ENCODE results near the gene PSMD11.

PSMD11 gene

GRCh38 chr17:32491371-32492263, 47.3 kb downstream of the PSMD11 start:
- DNase-seq = no peak

GRCh38 chr17:32492264-32492589, 47.9 kb downstream of the PSMD11 start:
- DNase-seq = no peak

GRCh38 chr17:32492648-32493289, 48.5 kb downstream of the PSMD11 start:
- DNase-seq = no peak

- DNase-seq = no peak
Observed at GRCh38 chr17:32493571-32493970, 49.3 kb downstream of the PSMD11 start.

- no peak for DNase-seq
Observed at GRCh38 chr17:32493976-32494513, 49.7 kb downstream of the PSMD11 start.

GRCh38 chr17:32494621-32495358, 50.5 kb downstream of the PSMD11 start:
- DNase-seq = no peak

- DNase-seq = no peak
Observed at GRCh38 chr17:32495359-32496231, 51.3 kb downstream of the PSMD11 start.

- DNase-seq = no peak
Observed at GRCh38 chr17:32496395-32497073, 52.2 kb downstream of the PSMD11 start.

GRCh38 chr17:32497431-32498205, 53.3 kb downstream of the PSMD11 start:
- no peak for DNase-seq

- no peak for DNase-seq
Observed at GRCh38 chr17:32498391-32498790, 54.1 kb downstream of the PSMD11 start.

- no peak for DNase-seq
Observed at GRCh38 chr17:32502013-32502412, 57.7 kb downstream of the PSMD11 start.

- no peak for DNase-seq
Observed at GRCh38 chr17:32502710-32503109, 58.4 kb downstream of the PSMD11 start.

GRCh38 chr17:32503251-32504165, 59.2 kb downstream of the PSMD11 start:
- peak; percentile 40 for DNase-seq

GRCh38 chr17:32504166-32504990, 60.1 kb downstream of the PSMD11 start:
- DNase-seq = no peak

- DNase-seq = no peak
Observed at GRCh38 chr17:32508926-32509325, 64.6 kb downstream of the PSMD11 start.

GRCh38 chr17:32510466-32510865, 66.2 kb downstream of the PSMD11 start:
- DNase-seq = no peak

GRCh38 chr17:32512328-32512727, 68.0 kb downstream of the PSMD11 start:
- no peak for DNase-seq

- no peak for DNase-seq
Observed at GRCh38 chr17:32513579-32513978, 69.3 kb downstream of the PSMD11 start.

GRCh38 chr17:32514606-32515005, 70.3 kb downstream of the PSMD11 start:
- DNase-seq = no peak
